Osteocyte (in vitro differentiated cells): Measurements from ENCODE around the gene ANKMY2. TPM values are rescaled to one million over a fixed set of nuclear protein-coding genes. Genes with fewer than 3 reads are reported as not detected.

ENCODE experiments used
- DNase-seq: peaks from one replicate; pipeline ENCODE4 v3.0.0; 2021; ENCODE audit warnings: mixed read lengths; ENCODE audit not compliant: unreplicated experiment; ENCODE audit errors: extremely low spot score
- H3K27ac Mint-ChIP-seq: one replicate; pipeline ENCODE4 v1.8.0; 2021; ENCODE audit warnings: mild to moderate bottlenecking, mixed read lengths; ENCODE audit not compliant: unreplicated experiment
- H3K27me3 Mint-ChIP-seq: one replicate; pipeline ENCODE4 v1.8.0; 2021; ENCODE audit warnings: mixed read lengths; ENCODE audit not compliant: unreplicated experiment
- H3K36me3 Mint-ChIP-seq: one replicate; pipeline ENCODE4 v1.8.0; 2021; ENCODE audit warnings: mixed read lengths; ENCODE audit not compliant: unreplicated experiment
- H3K4me1 Mint-ChIP-seq: one replicate; pipeline ENCODE4 v1.8.0; 2021; ENCODE audit warnings: mixed read lengths; ENCODE audit not compliant: unreplicated experiment
- H3K4me3 Mint-ChIP-seq: one replicate; pipeline ENCODE4 v1.8.0; 2021; ENCODE audit warnings: mild to moderate bottlenecking, moderate library complexity, mixed read lengths; ENCODE audit not compliant: unreplicated experiment
- H3K9me3 Mint-ChIP-seq: one replicate; pipeline ENCODE4 v1.8.0; 2021; ENCODE audit warnings: mixed read lengths; ENCODE audit not compliant: unreplicated experiment
- CTCF ChIP-seq: fragments of 200-600 bp; sonication (generic); IDR thresholded peaks from 2 replicates; pipeline ENCODE4 v1.5.0; 2021; ENCODE audit warnings: antibody characterized with exemption, mild to moderate bottlenecking, moderate library complexity
- total RNA-seq: library from RNA; stranded (reverse); gene quantifications from 2 replicates; pipeline ENCODE4 v1.2.1, GENCODE V29; 2021

Gene ANKMY2
- total RNA-seq, 1 donor from 2014 or later, result 16.9 TPM

DNA sequence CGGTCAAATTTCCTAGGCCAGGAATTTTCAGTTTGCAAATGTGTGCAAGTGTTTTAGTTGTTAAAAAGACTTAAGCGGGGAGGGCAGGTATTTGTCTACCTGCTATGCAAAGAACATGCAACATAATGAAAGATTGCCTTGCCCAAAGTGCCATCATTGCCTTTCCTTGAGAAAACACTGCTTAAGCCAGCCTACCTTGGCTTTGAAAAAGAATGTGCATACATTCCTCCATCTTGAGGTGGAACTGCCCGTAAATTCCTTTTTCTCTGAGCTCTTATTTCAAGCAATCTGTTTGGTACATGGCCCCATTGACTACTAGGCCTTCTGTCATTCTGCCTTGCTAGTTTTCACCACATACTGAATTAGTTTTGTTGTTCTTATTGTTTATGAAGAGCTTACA lies 29.7 kb upstream of the ANKMY2 start:
- no peaks in the 10 kb centered on the region for H3K27me3 Mint-ChIP-seq
- no peak overlapping the region for H3K27ac Mint-ChIP-seq
- H3K4me1 Mint-ChIP-seq, result peaks cover 8% of the 10 kb centered on the region
- TF ChIP-seq CTCF, result no peak
- DNase-seq, result no peak
- no peak overlapping the region for H3K4me3 Mint-ChIP-seq
- peaks cover 43% of the 10 kb centered on the region for H3K36me3 Mint-ChIP-seq
- peaks cover 11% of the 10 kb centered on the region for H3K9me3 Mint-ChIP-seq

GRCh38 chr7:16671811-16672210 lies 26.3 kb upstream of the ANKMY2 start:
- TF ChIP-seq CTCF, result no peak
- no peak for DNase-seq
- Mint-ChIP-seq H3K4me1 (peaks cover 37% of the 10 kb centered on the region), H3K27me3 (no peaks in the 10 kb centered on the region), H3K9me3 (peaks cover 10% of the 10 kb centered on the region), H3K4me3 (no peak overlapping the region), H3K27ac (no peak overlapping the region), H3K36me3 (peaks cover 37% of the 10 kb centered on the region)

DNA sequence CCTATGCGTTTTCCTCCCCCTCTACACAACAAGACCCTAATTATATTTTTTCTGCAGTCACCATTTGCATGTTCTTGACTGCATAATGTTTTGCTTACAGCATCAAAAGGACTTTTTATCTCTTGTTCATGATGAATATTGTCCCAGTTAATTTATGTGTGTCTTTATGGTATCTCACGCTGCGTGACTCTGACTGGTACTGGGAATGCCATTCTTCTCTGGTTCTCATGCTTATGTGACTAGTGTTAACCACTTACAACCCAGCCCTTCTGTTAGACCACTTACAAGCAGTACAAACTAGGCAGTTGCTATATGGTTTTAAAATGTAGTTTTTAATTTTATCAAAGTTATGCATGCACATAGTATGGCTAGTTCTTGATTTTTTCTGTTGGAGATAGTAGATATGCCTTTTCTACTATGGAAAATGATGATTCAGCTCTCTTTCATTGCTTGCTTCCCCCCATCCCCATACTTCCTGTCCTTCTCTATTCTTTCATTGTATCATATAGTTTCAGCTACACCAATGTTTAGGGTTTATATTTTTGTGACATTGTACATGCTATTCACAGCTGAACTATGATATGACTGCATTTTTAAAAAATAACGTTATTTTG lies 25.3 kb upstream of the ANKMY2 start:
- DNase-seq, result no peak
- Mint-ChIP-seq H3K9me3 (peaks cover 8% of the 10 kb centered on the region), H3K4me1 (peaks cover 37% of the 10 kb centered on the region), H3K27ac (peak overlapping the region; percentile 89), H3K36me3 (peaks cover 34% of the 10 kb centered on the region), H3K4me3 (no peak overlapping the region), H3K27me3 (no peaks in the 10 kb centered on the region)
- TF ChIP-seq CTCF, result no peak

DNA sequence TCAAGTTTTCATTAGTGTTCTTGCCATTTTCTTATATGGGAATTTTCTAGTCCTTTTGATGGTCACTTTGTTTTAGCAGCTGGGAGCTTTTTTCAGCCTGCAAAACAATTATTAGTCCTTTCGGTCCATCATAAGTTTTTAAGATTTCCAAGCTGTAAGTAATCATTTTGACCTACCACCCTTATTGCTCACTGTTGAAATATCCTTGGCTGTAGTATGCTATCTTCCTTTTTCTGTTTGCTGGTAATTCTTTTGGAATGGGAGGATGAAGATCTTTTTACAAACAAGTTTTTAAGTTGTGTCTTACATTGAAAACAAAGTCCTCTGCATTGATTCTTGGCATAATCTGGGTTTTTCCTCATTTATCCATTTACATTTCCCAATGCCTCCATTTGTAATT lies 24.5 kb upstream of the ANKMY2 start:
- Mint-ChIP-seq H3K27ac (peak overlapping the region; percentile 89), H3K4me3 (no peak overlapping the region), H3K9me3 (peaks cover 8% of the 10 kb centered on the region), H3K27me3 (no peaks in the 10 kb centered on the region), H3K4me1 (peaks cover 37% of the 10 kb centered on the region), H3K36me3 (peaks cover 30% of the 10 kb centered on the region)
- no peak for TF ChIP-seq CTCF
- DNase-seq, result no peak

DNA sequence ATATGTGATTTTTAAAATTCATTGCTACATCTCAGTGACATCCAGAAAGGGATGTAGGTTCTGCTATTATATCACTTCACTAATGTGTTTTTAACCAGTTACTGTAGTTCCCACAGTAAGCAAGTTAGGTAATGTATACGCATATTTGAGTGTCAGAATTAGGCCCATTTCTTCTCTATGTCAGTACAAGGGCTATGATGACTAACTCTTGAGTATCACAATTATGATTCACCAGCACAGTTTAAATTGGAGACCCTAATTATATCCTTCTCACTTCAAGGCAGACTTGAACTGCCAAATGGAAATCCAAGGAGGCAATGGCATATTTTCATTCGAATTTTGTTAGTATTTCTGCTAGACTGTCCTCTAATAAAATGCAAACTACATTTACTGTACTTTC lies 24.0 kb upstream of the ANKMY2 start:
- Mint-ChIP-seq H3K4me1 (peaks cover 37% of the 10 kb centered on the region), H3K36me3 (peaks cover 29% of the 10 kb centered on the region), H3K9me3 (peaks cover 8% of the 10 kb centered on the region), H3K4me3 (no peak overlapping the region), H3K27me3 (no peaks in the 10 kb centered on the region), H3K27ac (peak overlapping the region; percentile 89)
- no peak for DNase-seq
- TF ChIP-seq CTCF, result no peak
